Colon (tissue), 2 donors: Measurements from ENCODE around the gene ACTRT2.

Experiments
- FAIRE-seq: peaks from 2 replicates; lab custom pipeline; 2012; peaks lifted over from hg19 to GRCh38; lab: Jason Lieb, UNC
- donor health status: control.
- donor health status: control.

Gene ACTRT2

GRCh38 chr1:3018576-3018975, 2.7 kb upstream of the ACTRT2 start:
- FAIRE-seq: no peak

DNA sequence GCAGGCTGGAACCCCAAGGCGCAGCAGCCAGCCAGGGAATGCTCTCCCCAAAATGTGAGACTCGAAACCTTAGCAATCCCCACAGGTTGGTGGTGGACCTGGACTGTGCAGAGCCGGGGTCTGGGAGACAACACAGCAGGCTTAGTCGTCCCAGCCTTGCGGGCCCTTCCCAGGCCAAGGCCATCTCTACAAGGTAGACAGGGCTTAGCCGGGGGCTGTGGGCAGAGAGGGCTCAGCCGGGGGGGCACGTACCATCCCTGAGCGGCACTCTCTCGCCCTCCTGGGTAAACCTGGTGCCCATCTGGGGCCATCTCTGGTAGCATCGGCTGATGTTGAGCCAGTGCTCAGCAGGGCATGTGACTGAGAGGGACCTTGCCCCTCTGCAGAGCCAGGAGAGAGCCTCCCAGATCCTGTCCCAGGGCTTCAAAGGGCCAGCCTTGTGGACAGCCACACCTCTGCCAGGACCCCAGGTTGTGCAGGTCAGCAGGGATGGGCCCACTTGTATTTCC, 2.2 kb upstream of the ACTRT2 start:
- FAIRE-seq: no peak

- no peak for FAIRE-seq
Measured at GRCh38 chr1:3019516-3020051, 1.7 kb upstream of the ACTRT2 start.

DNA sequence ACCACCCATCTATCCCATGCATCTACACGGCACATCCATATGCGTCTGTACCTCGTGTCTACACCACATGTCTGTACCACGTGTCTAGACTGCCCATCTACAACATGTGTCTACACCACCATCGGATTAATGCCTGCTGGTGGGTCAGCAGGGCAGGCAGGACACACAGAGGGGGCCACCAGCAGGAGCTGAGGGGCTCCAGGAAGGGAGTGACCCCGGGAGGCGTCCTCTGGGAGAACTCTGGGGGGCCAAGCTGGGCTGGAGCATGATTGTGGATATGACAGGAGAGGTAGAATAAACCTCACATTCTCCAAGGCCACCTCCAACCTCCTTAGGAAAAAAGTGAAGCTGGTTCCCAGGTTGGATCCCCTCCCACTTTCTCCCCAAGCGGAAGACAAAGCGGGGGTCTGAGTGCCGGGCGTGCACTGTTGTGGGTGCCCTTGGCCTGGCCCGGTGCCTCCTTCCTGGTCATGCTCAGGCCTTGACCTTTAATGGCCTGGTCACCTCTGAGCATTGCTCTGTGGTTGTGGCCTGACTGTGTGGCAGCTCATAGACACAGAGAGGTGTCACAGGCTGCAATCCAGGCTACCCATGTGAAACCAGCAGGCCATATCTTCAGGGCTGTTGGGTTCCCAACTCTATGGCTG, 881 bp upstream of the ACTRT2 start:
- FAIRE-seq: no peak

DNA sequence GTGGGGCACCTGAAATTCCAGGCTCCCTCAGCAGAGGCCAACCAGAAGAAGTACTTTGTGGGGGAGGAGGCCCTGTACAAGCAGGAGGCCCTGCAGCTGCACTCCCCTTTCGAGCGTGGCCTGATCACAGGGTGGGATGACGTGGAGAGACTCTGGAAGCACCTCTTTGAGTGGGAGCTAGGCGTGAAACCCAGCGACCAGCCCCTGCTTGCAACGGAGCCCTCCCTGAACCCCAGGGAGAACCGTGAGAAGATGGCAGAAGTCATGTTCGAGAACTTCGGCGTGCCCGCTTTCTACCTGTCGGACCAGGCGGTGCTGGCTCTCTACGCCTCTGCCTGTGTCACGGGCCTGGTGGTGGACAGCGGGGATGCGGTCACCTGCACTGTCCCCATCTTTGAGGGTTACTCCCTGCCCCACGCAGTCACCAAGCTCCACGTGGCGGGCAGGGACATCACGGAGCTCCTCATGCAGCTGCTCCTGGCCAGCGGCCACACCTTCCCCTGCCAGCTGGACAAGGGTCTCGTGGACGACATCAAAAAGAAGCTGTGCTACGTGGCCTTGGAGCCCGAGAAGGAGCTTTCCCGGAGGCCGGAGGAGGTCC, 634 bp downstream of the ACTRT2 start:
- no peak for FAIRE-seq

GRCh38 chr1:3022511-3022973, 1.3 kb downstream of the ACTRT2 start:
- FAIRE-seq: no peak

DNA sequence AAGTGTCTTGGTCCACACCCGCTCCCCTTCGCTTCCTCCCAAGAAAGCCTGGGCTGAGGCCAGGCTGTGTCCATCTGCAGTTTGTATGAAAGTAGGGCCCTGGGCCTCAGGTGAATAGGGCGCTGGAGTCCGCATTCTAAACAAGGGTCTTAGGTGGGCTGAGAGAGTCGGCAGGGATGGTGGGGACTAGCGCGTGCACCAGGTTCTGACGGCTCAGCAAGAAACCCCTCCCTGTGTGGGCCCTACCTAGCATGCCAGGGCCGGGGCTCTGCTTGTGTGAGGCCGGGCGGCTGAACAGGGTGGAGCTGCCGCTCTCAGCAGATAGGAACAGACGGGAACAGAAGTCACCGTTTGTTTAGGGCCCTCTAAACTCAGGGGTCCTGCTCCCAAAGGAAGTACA, 1.7 kb downstream of the ACTRT2 start:
- FAIRE-seq: no peak

DNA sequence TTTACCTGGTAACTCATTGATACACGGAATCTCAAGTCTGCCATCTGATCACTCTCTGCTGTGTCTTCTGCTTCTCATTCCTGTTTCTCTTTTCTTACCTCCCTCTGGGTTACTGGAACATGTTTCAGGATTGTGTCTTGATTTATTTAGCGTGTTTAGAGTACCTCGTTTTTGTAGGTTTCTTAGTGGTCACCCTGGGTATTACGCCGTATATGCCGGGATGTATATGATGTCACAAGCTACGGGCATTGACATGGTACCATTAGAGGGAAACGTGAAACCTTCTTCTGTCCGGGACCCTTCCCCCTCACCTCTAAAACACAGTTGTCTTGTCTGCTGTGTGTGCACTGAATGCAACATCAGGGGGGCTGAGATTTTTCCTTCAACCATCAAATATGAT, 2.8 kb downstream of the ACTRT2 start:
- FAIRE-seq: no peak

DNA sequence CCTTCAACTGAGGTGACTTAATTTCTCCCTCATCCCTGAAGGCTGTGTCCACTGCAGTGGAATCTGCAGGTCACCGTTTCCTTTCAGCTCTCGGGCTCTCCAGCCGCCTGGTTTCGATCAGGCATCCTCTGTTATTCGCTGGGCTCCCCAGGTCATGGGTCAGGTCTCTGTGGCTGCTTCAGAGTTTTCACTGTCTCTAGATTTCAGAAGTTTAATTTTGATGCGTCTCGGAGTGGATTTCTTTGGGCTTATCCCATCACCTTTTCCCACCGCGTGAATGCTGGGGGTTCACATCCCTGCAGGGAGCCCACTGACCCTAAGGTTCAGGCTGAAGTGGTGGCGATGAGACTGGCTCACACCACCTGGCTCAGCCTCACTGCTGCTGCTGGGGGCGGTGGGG, 3.3 kb downstream of the ACTRT2 start:
- no peak for FAIRE-seq

- no peak for FAIRE-seq
Measured at GRCh38 chr1:3026124-3026523, 4.9 kb downstream of the ACTRT2 start.

- FAIRE-seq: no peak
Measured at GRCh38 chr1:3026581-3027391, 5.5 kb downstream of the ACTRT2 start.

DNA sequence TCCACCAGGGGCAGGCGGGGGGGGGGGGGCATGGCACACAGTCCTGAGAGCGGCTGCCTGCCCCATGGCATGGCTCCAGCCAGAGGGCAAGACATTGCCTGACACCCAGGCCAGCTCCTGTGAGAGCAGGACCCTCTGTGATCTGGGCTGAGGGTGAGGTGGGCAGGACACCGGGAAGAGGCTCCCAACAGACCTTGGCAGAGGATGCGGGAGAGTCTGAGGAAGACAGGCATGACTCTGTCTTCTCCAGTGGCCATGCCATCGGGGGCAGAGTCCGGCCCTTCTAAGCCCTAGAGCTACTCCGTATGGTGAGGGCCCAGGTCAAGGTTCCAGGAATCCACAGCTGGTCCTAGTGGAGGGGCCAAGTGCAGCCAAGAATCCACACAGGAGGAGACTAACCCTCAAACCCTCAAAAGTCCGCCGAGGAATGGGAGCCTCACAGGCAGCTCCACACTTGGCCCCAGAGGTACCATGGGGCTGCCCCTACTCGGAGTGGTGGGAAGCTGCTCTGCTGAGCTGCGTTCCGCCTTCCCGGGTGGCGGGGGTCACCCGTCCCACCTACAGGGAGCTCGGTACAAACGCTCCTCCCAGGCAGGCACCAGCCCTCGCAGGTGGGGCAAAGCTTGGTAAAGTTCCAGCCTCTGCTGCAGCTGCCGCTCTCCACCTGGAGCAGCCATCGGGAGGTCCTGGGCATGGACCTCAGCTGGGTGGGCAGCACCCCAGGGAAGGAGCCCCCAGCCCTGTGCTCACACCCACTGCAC, 6.5 kb downstream of the ACTRT2 start:
- FAIRE-seq: no peak

GRCh38 chr1:3028531-3029282, 7.4 kb downstream of the ACTRT2 start:
- FAIRE-seq: no peak

- no peak for FAIRE-seq
Measured at GRCh38 chr1:3029481-3029961, 8.3 kb downstream of the ACTRT2 start.

- FAIRE-seq: no peak
Measured at GRCh38 chr1:3029991-3030662, 8.9 kb downstream of the ACTRT2 start.

GRCh38 chr1:3030663-3031381, 9.6 kb downstream of the ACTRT2 start:
- FAIRE-seq: no peak

DNA sequence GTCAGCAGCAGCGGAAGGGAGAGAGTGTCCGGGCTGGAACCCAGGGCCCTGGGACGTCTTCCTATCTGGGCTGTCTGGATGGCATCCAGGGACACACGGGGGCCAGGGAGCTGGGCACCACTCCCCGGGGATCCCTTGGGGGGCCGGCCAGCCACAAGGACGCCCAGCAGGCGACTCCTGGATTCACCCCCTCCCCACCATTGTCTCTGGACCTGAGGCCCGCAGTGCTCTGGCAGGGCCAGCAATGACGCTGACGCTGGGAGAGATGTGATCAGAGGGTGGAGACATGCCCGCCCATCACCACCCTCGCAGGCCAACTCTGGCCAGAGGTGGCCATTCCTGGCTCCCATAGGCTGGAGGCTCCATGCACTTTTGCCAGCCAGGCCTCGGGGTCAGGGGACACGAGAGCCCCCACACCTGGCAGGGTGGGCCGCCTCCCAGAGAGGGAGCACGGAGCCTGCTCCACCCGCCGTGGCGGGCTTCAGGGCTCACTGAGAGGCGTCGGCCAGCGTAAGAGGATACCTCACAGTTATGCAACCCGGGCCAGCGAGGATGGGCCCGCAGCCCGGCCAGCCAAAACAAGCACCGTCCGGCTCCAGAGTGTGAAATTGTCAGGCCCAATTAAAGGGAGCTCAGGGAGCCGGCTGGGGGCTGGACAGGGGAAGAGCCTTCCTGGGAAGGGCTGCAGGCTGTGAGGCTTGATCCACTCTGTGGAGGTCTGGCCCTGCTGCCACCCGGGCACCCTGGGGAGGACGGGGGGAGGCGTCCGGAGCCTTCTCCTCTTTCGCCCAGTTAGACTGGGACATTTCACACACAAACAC, 10.3 kb downstream of the ACTRT2 start:
- no peak for FAIRE-seq

DNA sequence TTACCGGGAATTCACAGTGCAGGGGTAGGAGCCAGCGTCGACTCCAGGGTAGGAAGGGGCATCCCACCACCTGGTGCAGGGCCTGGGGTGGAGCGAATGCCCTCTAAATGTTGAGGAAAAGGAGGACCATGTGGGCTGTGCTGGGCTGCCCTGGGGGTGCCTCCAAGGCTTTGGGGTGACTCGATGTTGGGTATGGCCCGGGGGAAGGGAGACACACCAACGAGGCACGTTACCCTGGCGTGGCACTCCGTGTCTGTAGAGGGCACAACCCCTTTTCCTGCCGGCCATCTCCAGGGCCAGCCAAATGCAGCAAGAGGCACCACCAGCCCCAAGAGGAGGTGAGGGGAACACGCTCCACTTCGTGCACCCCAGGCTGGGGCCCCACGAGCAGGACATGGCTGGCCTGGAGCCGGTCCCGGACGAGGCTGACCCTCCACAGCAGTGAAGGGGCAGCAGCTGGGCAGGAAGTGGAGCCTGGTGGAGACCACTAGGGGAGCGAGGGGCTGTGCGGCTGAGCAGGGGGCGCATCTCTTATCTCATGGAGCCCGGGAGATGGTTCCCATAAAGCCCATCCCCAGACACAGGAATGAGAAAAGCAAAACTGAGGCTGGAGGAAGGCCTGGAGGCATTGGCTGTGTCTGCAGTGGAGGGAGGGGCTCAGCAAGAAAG, 11.2 kb downstream of the ACTRT2 start:
- FAIRE-seq: no peak
